Mammary epithelial cell (primary cell): ENCODE results near the gene POFUT1.

Experiments
- EZH2 ChIP-seq: IDR thresholded peaks from 2 replicates; pipeline ENCODE4 v1.6.1; 2012; ENCODE audit warnings: low read length, inconsistent platforms, borderline replicate concordance
- TF ChIP-seq, protein P1 (sequence below), 2 donors: IDR thresholded peaks in 1 of 2; conservative IDR thresholded peaks in 1 of 2; 2 replicates each; pipeline ENCODE4 v1.5.1; 2011 to 2012; ENCODE audit warnings: inconsistent platforms in 2 of 2, low read length in 2 of 2, mild to moderate bottlenecking in 2 of 2, control low read depth in 1 of 2, low read depth in 1 of 2; ENCODE audit not compliant: insufficient read depth in 1 of 2; ENCODE audit errors: extremely low read depth in 1 of 2

DNA sequence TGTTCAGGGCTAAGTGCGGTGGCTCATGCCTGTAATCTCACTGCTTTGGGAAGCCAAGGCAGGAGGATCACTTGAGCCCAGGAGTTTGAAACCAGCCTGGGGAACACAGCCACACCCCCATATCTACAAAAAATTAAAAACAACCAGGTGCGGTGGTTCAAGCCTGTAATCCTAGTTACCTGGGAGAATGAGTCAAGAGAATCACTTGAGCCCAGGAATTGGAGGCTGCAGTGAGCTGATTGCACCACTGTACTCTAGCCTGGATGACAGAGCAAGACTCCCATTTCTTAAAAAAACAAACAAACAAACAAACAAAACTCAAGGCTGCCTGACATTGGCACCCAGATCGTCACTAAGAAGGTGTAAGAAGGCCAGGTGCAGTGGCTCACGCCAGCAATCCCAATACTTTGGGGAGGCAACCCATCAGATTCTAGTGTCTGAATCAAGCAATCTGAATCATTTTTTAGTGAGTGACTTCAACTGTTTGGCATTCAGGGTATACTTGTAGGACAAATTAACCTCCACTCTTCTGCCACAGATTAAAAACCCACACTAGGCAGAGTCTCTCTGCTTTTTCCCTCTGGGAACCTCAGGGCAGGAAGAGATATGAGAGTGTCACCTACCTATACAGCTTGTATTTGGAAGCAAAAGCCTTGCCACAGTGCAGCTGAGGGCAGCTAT, 6.2 kb upstream of the POFUT1 start:
- TF ChIP-seq, protein P1, sequence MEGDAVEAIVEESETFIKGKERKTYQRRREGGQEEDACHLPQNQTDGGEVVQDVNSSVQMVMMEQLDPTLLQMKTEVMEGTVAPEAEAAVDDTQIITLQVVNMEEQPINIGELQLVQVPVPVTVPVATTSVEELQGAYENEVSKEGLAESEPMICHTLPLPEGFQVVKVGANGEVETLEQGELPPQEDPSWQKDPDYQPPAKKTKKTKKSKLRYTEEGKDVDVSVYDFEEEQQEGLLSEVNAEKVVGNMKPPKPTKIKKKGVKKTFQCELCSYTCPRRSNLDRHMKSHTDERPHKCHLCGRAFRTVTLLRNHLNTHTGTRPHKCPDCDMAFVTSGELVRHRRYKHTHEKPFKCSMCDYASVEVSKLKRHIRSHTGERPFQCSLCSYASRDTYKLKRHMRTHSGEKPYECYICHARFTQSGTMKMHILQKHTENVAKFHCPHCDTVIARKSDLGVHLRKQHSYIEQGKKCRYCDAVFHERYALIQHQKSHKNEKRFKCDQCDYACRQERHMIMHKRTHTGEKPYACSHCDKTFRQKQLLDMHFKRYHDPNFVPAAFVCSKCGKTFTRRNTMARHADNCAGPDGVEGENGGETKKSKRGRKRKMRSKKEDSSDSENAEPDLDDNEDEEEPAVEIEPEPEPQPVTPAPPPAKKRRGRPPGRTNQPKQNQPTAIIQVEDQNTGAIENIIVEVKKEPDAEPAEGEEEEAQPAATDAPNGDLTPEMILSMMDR (conservative IDR thresholded peaks at IDR 0.05 in 1 of 2, IDR thresholded peaks at IDR 0.05 in 1 of 2; ENCODE audit: extremely low read depth in 1 of 2, insufficient read depth in 1 of 2, low read depth in 1 of 2, low read length in 2 of 2): no peak
- no peak for TF ChIP-seq EZH2
